A549 (cell line): ENCODE data around the gene BNC1.

Experiments
- CHD4 ChIP-seq: fragments of 200-600 bp; sonication (generic); IDR thresholded peaks from 2 replicates; pipeline ENCODE4 v1.6.1; 2016; ENCODE audit warnings: antibody characterized with exemption, mild to moderate bottlenecking, borderline replicate concordance
- CTCF ChIP-seq: fragments of >200 bp; sonication (Bioruptor Twin); formaldehyde crosslinking; IDR thresholded peaks from 3 replicates; pipeline ENCODE4 v1.5.1; 2016
- EP300 ChIP-seq, 2 experiments: fragments of >200 bp; sonication (Bioruptor Twin); formaldehyde crosslinking; IDR thresholded peaks; 2 replicates in 1 of 2; 3 replicates in 1 of 2; pipeline ENCODE4 v1.6.1; 2016 to 2017
- ESRRA ChIP-seq: fragments of 150-350 bp; IDR thresholded peaks from 2 replicates; pipeline ENCODE4 v1.6.1; 2014; ENCODE audit warnings: mild to moderate bottlenecking, low read length, borderline replicate concordance
- HMGXB4 ChIP-seq: fragments of 250-450 bp; sonication (Bioruptor Pico); IDR thresholded peaks from 2 replicates; pipeline ENCODE4 v1.5.0; 2021; ENCODE audit warnings: mild to moderate bottlenecking, moderate library complexity, borderline replicate concordance
- HOXA7 ChIP-seq: fragments of 250-450 bp; sonication (Bioruptor Pico); IDR thresholded peaks from 2 replicates; pipeline ENCODE4 v1.5.0; 2020; ENCODE audit warnings: mild to moderate bottlenecking, moderate library complexity
- MAX ChIP-seq: IDR thresholded peaks from 2 replicates; pipeline ENCODE4 v1.6.1; 2012
- POLR2A ChIP-seq: IDR thresholded peaks from 2 replicates; pipeline ENCODE4 v1.6.1; 2012; ENCODE audit warnings: mild to moderate bottlenecking, low read length
- POLR2AphosphoS2 ChIP-seq: conservative IDR thresholded peaks from 2 replicates; pipeline ENCODE4 v1.6.1; 2012; ENCODE audit warnings: low read length, improper control_type of control experiment, inconsistent platforms
- RCOR1 ChIP-seq: fragments of 150-350 bp; IDR thresholded peaks from 2 replicates; pipeline ENCODE4 v1.6.1; 2014; ENCODE audit warnings: antibody characterized with exemption, low read length, low read depth
- RFX5 ChIP-seq: fragments of 450-650 bp; IDR thresholded peaks from 2 replicates; pipeline ENCODE4 v1.7.1; 2014; ENCODE audit warnings: antibody characterized with exemption, mild to moderate bottlenecking, moderate library complexity

- TF ChIP-seq CTCF (no peak), CHD4 (no peak), MAX (no peak), ESRRA (no peak), RCOR1 (no peak), HMGXB4 (CRISPR knock-in tag) (no peak), EP300 (IDR thresholded peaks at IDR 0.05) (no peak), HOXA7 (no peak), POLR2A (no peak), RFX5 (no peak), POLR2AphosphoS2 (no peak)
Measured at GRCh38 chr15:83308671-83309070, 24.2 kb upstream of the BNC1 start.
